ENCODE results near the gene C1orf52.

C1orf52 gene

GRCh38 chr1:85259118-85259911 is at the start of gene C1orf52:
TSS of gene C1orf52 (minus strand) at chr1:85259662. CDS start at chr1:85259633, 29 bp downstream.
- H3K4me3 ChIP-seq (ENCODE audit: low read length): peak within 1 kb of the TSS; percentile 92
- TF ChIP-seq ZNF274 (IDR thresholded peaks at IDR 0.05; ENCODE audit: low read depth, low read length): no peak

GRCh38 chr1:85308833-85309350 is 49.4 kb upstream of the C1orf52 start:
- no peak for TF ChIP-seq ZNF274 (IDR thresholded peaks at IDR 0.05; ENCODE audit: low read depth, low read length)

GRCh38 chr1:85307987-85308832 is 48.7 kb upstream of the C1orf52 start:
- H3K4me3 ChIP-seq (ENCODE audit: low read length): no peak overlapping the region
- TF ChIP-seq ZNF274 (IDR thresholded peaks at IDR 0.05; ENCODE audit: low read depth, low read length): no peak

More at GRCh38 chr1:85308833-85309350, 49.4 kb upstream of the C1orf52 start:
- H3K4me3 ChIP-seq (ENCODE audit: low read length): no peak overlapping the region

- no peak for TF ChIP-seq ZNF274 (IDR thresholded peaks at IDR 0.05; ENCODE audit: low read depth, low read length)
- H3K4me3 ChIP-seq (ENCODE audit: low read length): no peak overlapping the region
Measured at GRCh38 chr1:85306236-85306635, 46.8 kb upstream of the C1orf52 start.

GRCh38 chr1:85303440-85304162 is 44.1 kb upstream of the C1orf52 start:
- TF ChIP-seq ZNF274 (IDR thresholded peaks at IDR 0.05; ENCODE audit: low read depth, low read length): no peak
- no peak overlapping the region for H3K4me3 ChIP-seq (ENCODE audit: low read length)

- no peak for TF ChIP-seq ZNF274 (IDR thresholded peaks at IDR 0.05; ENCODE audit: low read depth, low read length)
- H3K4me3 ChIP-seq (ENCODE audit: low read length): no peak overlapping the region
Measured at GRCh38 chr1:85300140-85300539, 40.7 kb upstream of the C1orf52 start.

DNA sequence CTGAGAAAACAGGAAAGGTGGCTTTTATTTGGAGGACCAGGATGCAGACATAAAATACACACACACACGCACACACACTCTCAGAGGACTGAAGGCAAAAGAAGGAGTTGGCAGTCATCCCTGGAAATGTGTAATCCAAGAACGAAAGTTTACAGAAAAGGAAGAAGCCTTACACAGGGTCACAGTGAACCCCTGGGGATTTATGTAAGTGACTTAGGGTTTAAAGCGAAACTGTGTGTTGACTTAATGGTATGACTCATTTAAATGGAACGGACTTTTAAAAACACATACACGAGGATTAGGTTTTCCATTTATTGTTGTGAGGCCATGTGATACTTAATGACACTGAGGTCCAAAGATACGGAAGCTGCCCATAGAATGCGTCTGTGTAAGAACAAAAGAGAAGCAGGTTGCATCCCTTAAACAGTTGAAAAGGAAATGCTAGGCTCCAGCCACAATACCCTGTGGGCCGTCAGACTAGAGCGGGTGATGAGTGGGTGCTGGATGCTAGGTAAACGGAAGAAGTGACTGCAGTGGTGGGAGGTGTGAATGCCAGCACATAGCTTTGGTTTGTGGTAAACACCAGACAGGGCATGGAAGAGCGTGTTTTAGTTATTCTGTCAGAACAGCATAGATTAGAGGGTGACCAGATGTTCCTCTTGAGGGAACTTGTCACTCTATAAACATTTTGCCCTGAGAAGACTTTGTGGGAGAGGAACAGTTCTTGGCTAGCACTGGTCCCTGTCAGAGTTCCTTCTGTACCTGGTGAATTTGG is 38.6 kb upstream of the C1orf52 start:
- no peak for TF ChIP-seq ZNF274 (IDR thresholded peaks at IDR 0.05; ENCODE audit: low read depth, low read length)
- no peak overlapping the region; the same call in 1 of the 2 replicates for H3K4me3 ChIP-seq (ENCODE audit: low read length)

DNA sequence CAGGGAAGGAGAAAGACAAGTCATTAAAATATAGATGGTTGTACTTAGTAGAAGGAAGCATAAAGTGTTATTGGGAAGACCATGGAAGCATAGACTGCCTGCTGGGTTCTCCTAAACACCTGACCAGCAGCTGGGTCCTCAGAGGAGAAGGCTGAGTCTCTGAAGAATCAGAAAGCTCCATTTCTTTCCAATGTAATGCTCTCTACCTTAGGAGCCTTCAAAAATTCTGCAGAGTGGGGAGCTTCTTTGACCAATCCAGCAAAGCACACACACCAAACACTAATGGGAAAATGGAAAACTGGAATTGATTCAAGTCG is 38.0 kb upstream of the C1orf52 start:
- H3K4me3 ChIP-seq (ENCODE audit: low read length): no peak overlapping the region
- TF ChIP-seq ZNF274 (IDR thresholded peaks at IDR 0.05; ENCODE audit: low read depth, low read length): no peak

DNA sequence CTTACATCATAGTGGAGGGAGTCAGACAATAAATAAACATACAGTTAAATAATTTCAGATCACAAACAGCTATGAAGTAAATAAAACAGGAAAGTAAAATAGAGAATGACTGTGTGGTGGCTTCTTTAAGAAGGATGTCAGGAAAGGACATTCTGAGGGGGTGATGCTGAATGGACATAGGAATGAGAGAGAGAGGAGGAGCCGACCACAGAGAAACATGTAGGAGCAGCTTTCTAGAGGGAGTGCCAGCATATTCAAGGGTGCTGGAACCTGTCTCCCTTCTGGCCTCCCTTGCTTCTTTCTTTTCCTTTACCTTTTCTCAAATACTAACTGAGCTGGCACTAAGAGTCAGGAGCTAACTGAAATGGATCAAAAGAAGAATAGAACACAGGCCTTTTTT is 37.5 kb upstream of the C1orf52 start:
- H3K4me3 ChIP-seq (ENCODE audit: low read length): no peak overlapping the region

GRCh38 chr1:85295654-85296053 is 36.2 kb upstream of the C1orf52 start:
- H3K4me3 ChIP-seq (ENCODE audit: low read length): no peak overlapping the region
- no peak for TF ChIP-seq ZNF274 (IDR thresholded peaks at IDR 0.05; ENCODE audit: low read depth, low read length)

More for the DNA sequence above, 37.5 kb upstream of the C1orf52 start:
- no peak for TF ChIP-seq ZNF274 (IDR thresholded peaks at IDR 0.05; ENCODE audit: low read depth, low read length)

GRCh38 chr1:85295006-85295431 is 35.6 kb upstream of the C1orf52 start:
- TF ChIP-seq ZNF274 (IDR thresholded peaks at IDR 0.05; ENCODE audit: low read depth, low read length): no peak
- no peak overlapping the region for H3K4me3 ChIP-seq (ENCODE audit: low read length)

- no peak for TF ChIP-seq ZNF274 (IDR thresholded peaks at IDR 0.05; ENCODE audit: low read depth, low read length)
- no peak overlapping the region for H3K4me3 ChIP-seq (ENCODE audit: low read length)
Measured at GRCh38 chr1:85290826-85291225, 31.4 kb upstream of the C1orf52 start.

GRCh38 chr1:85289848-85290335 is 30.4 kb upstream of the C1orf52 start:
- TF ChIP-seq ZNF274 (IDR thresholded peaks at IDR 0.05; ENCODE audit: low read depth, low read length): no peak
- H3K4me3 ChIP-seq (ENCODE audit: low read length): no peak overlapping the region

Measured in GM08714 (cell line).